K562 (cell line): Measurements from ENCODE around the gene TSPAN12. TPM values are rescaled to one million over a fixed set of nuclear protein-coding genes. Genes with fewer than 3 reads are reported as not detected.
"Not testable (repeated sequence)": the region's sequence is repeated elsewhere in the genome, so short reads cannot be mapped to it uniquely, and the experiment has no call there.

ENCODE experiments used
- ATAC-seq: fragments of 200-7000 bp; cut with Tn5 transposase; 3 replicates; pipeline ENCODE4 v1.9.1; 2020; ENCODE audit warnings: moderate library complexity
- BruUV-seq: library from RNA; stranded (reverse); fragments of 400-500 nt; replicated peaks from 2 replicates; lab custom pipeline; 2021; lab: Mats Ljungman, UMichigan
- CTCF ChIA-PET: fragments of 300-600 bp; formaldehyde crosslinking; extraction: SDS; loops from one replicate; lab custom pipeline; 2021; ENCODE audit warnings: low intra/inter-chr PET ratio; lab: Yijun Ruan, JAX
- POLR2A ChIA-PET: fragments of 300-600, 350-650 bp; sonication (Branson Sonifier 250); formaldehyde crosslinking; extraction: SDS; loops from one replicate; lab custom pipeline; 2021; ENCODE audit warnings: antibody characterized with exemption, inconsistent platforms; lab: Yijun Ruan, JAX
- DNase-seq, 4 experiments: peaks; one replicate each; pipeline versions ENCODE4 v3.0.0 to v3.0.0-alpha.2; 2011 to 2018; ENCODE audit warnings: low spot score in 3 of 4, mixed read lengths in 3 of 4; ENCODE audit errors: extremely low read depth in 1 of 4
- FAIRE-seq: peaks from 2 replicates; lab custom pipeline; 2011; peaks lifted over from hg19 to GRCh38; lab: Jason Lieb, UNC
- H2AFZ ChIP-seq: 2 replicates; pipeline ENCODE4 v1.6.0; 2011; ENCODE audit warnings: low read depth, low read length, control low read depth, inconsistent platforms
- H3K27ac ChIP-seq: fragments of 200-600 bp; 3 replicates; pipeline ENCODE4 v1.8.0; 2011; ENCODE audit warnings: low read depth, mild to moderate bottlenecking, control low read depth, inconsistent platforms, low read length, moderate library complexity, mixed read lengths; ENCODE audit errors: extremely low read depth
- H3K27me3 ChIP-seq, 2 experiments: fragments of 300-600 bp in 1 of 2; 2 replicates in 1 of 2; 3 replicates in 1 of 2; pipeline versions ENCODE4 v1.6.0 to v1.8.0; 2011; ENCODE audit warnings: inconsistent platforms in 2 of 2, low read length in 2 of 2, mild to moderate bottlenecking in 1 of 2, mixed read lengths in 1 of 2, moderate library complexity in 1 of 2; ENCODE audit not compliant: control insufficient read depth in 2 of 2, insufficient read depth in 2 of 2
- H3K36me3 ChIP-seq: fragments of 300-600 bp; 3 replicates; pipeline ENCODE4 v1.8.0; 2011; ENCODE audit warnings: mild to moderate bottlenecking, low read length, inconsistent platforms; ENCODE audit not compliant: control insufficient read depth, insufficient read depth
- H3K4me1 ChIP-seq, 2 experiments: fragments of 200-600 bp in 1 of 2; replicated peaks in 1 of 2; 2 replicates in 1 of 2; 3 replicates in 1 of 2; pipeline versions ENCODE4 v1.5.1 to v1.8.0; 2011; ENCODE audit warnings: inconsistent platforms in 2 of 2, low read length in 2 of 2, mild to moderate bottlenecking in 1 of 2, mixed read lengths in 1 of 2, moderate library complexity in 1 of 2; ENCODE audit not compliant: control insufficient read depth in 2 of 2, insufficient read depth in 2 of 2
- H3K4me2 ChIP-seq: 2 replicates; pipeline ENCODE4 v1.6.1; 2011; ENCODE audit warnings: low read length, control low read depth, inconsistent platforms, mixed read lengths; ENCODE audit not compliant: insufficient read depth
- H3K4me3 ChIP-seq: fragments of 200-600 bp; sonication (generic), shearing (Covaris generic); 2 replicates; pipeline ENCODE4 v1.5.1; 2016; ENCODE audit warnings: control low read depth, inconsistent platforms
- H3K79me2 ChIP-seq: fragments of 200-600 bp; 3 replicates; pipeline ENCODE4 v1.8.0; 2011; ENCODE audit warnings: low read length, inconsistent platforms; ENCODE audit not compliant: control insufficient read depth, insufficient read depth
- H3K9ac ChIP-seq, 2 experiments: 2 replicates each; pipeline versions ENCODE4 v1.6.0 to v1.6.1; 2011; ENCODE audit warnings: low read depth in 2 of 2, low read length in 2 of 2, control low read depth in 1 of 2, inconsistent platforms in 1 of 2, mild to moderate bottlenecking in 1 of 2, mixed read lengths in 1 of 2; ENCODE audit not compliant: insufficient read depth in 1 of 2
- H3K9me1 ChIP-seq: one replicate; pipeline ENCODE4 v1.6.0; 2011; ENCODE audit warnings: inconsistent platforms, mild to moderate bottlenecking, low read length, moderate library complexity; ENCODE audit not compliant: control insufficient read depth, insufficient read depth
- H3K9me3 ChIP-seq: replicated peaks from 2 replicates; pipeline ENCODE4 v1.5.1; 2011; ENCODE audit warnings: low read depth, low read length, inconsistent platforms; ENCODE audit not compliant: control insufficient read depth, insufficient read depth
- H4K20me1 ChIP-seq: replicated peaks from 2 replicates; pipeline ENCODE4 v1.6.1; 2011; ENCODE audit warnings: low read length, inconsistent platforms, mixed read lengths; ENCODE audit not compliant: control insufficient read depth, insufficient read depth
- CREB3L1 ChIP-seq: fragments of 450-650 bp; IDR thresholded peaks from 2 replicates; pipeline ENCODE4 v1.6.1; 2014; ENCODE audit warnings: low read depth, mild to moderate bottlenecking, moderate library complexity, borderline replicate concordance
- HMG20A ChIP-seq: fragments of 450-650 bp; formaldehyde crosslinking; conservative IDR thresholded peaks from 2 replicates; pipeline ENCODE4 v1.4.0; 2020; ENCODE audit warnings: mild to moderate bottlenecking, mixed read lengths
- PREB ChIP-seq: sonication (generic); formaldehyde crosslinking; IDR thresholded peaks from 2 replicates; pipeline ENCODE4 v1.8.1; 2023; ENCODE audit warnings: mild to moderate bottlenecking, missing genetic modification reagents
- SFPQ ChIP-seq: fragments of 200-400 bp; formaldehyde crosslinking; IDR thresholded peaks from 2 replicates; pipeline ENCODE4 v1.6.1; 2017; ENCODE audit warnings: mild to moderate bottlenecking, low read depth, low read length, moderate library complexity
- SIX5 ChIP-seq, 2 experiments: IDR thresholded peaks; 2 replicates each; pipeline ENCODE4 v1.6.1; 2011; ENCODE audit warnings: low read length in 2 of 2, borderline replicate concordance in 1 of 2, low read depth in 1 of 2, mild to moderate bottlenecking in 1 of 2, moderate library complexity in 1 of 2; ENCODE audit not compliant: insufficient read depth in 1 of 2
- SNRNP70 ChIP-seq: fragments of 200-400 bp; formaldehyde crosslinking; optimal IDR thresholded peaks from 2 replicates; pipeline ENCODE3; 2017; ENCODE audit warnings: low read depth, low read length
- TAF7 ChIP-seq: fragments of 450-650 bp; IDR thresholded peaks from 2 replicates; pipeline ENCODE4 v1.6.1; 2016; ENCODE audit warnings: missing genetic modification characterization, missing compliant biosample characterization
- ZFP36 ChIP-seq: fragments of 150-350 bp; IDR thresholded peaks from 2 replicates; pipeline ENCODE4 v1.6.1; 2018; ENCODE audit warnings: low read length, low read depth; ENCODE audit not compliant: partially characterized antibody
- ZNF146 ChIP-seq: IDR thresholded peaks from one replicate; pipeline ENCODE4 v1.6.1; 2018; ENCODE audit warnings: missing compliant biosample characterization; ENCODE audit not compliant: unreplicated experiment
- ZNF764 ChIP-seq: fragments of 250-450 bp; sonication (Bioruptor Pico); IDR thresholded peaks from 2 replicates; pipeline ENCODE4 v1.4.0; 2020; ENCODE audit warnings: low read depth, mild to moderate bottlenecking, moderate library complexity
- WGBS: fragments of 100-300 bp; shearing (Covaris generic); methylation state at CpG from one replicate; pipeline ENCODE4 v1.1.6; 2016; ENCODE audit warnings: low coverage, mixed read lengths; ENCODE audit not compliant: insufficient coverage; ENCODE audit errors: missing lambda C conversion rate; 5-methylcytosine and 5-hydroxymethylcytosine counted together
- in situ Hi-C: fragments of 300-500 bp; cut with MboI; formaldehyde crosslinking; loops from 4 replicates; pipeline ENCODE4 v1.15.0; 2018; ENCODE audit warnings: inconsistent platforms, mixed read lengths
- intact Hi-C: fragments of 100-400 bp; cut with micrococcal nuclease; formaldehyde crosslinking; loops from 2 replicates; pipeline ENCODE4 v1.14.2; 2022
- polyA plus RNA-seq, 8 experiments: library from polyadenylated mRNA; depleted of rRNA in 4 of 8; stranded (reverse) in 5 of 8; unstranded in 3 of 8; fragments of >200 nt; fragmentation: Nextera tagmentation in 2 of 8; fragmentation: Illumina TruSeq in 1 of 8; extraction: Ambion mirVana in 2 of 8; extraction: Trizol in 1 of 8; gene quantifications; 2 replicates each; pipeline versions ENCODE4 v1.2.1 to v1.2.3, GENCODE V29; 2011 to 2014; ENCODE audit warnings: inconsistent platforms in 1 of 8, missing spikeins in 1 of 8
- total RNA-seq, 7 experiments: library from RNA; depleted of rRNA in 6 of 7; stranded (reverse); fragments of >200 nt in 6 of 7; fragmentation: Illumina TruSeq in 2 of 7; extraction: Trizol in 2 of 7; gene quantifications; 2 replicates each; pipeline versions ENCODE4 v1.2.1 to v1.2.3, GENCODE V29; 2011 to 2021; ENCODE audit warnings: low replicate concordance in 1 of 7

TSPAN12 gene
- total and polyA plus RNA-seq, 9 of the 15 experiments (the other 6 are each of a cell fraction or from before 2014, with no cell fraction given): 0.13 to 1.7 (median 0.35) TPM; not detected in 1

GRCh38 chr7:120783273-120783672 lies 74.7 kb downstream of the TSPAN12 start:
- BruUV-seq: no TSS peak
- no peaks in the 10 kb centered on the region for H4K20me1 ChIP-seq
- H3K4me1 ChIP-seq: no peaks in the 10 kb centered on the region
- no peak overlapping the region for H2AFZ ChIP-seq
- TF ChIP-seq PREB (no peak), HMG20A (CRISPR knock-in tag) (no peak), SIX5 (IDR thresholded peaks at IDR 0.05; ENCODE audit: borderline replicate concordance in 1 of 2, insufficient read depth in 1 of 2, low read depth in 1 of 2, low read length in 2 of 2) (no peak), CREB3L1 (no peak), ZNF146 (no peak), ZFP36 (no peak), TAF7 (no peak), ZNF764 (CRISPR knock-in tag) (no peak), SNRNP70 (no peak), SFPQ (no peak)
- intact Hi-C loops (no loop called here), in situ Hi-C loops (loop anchor here (25.0 kb wide), 1 partner anchor 754 kb away; no protein-coding TSS in a partner anchor)
- no peak overlapping the region for H3K9ac ChIP-seq
- ATAC-seq (peak; percentile 49; the same call in 2 of the 3 replicates), FAIRE-seq (no peak), DNase-seq (no peak)
- 2% methylated on average over 6 of the region's 6 CpGs for WGBS
- no peaks in the 10 kb centered on the region for H3K9me1 ChIP-seq
- ChIA-PET CTCF (no interaction called here), POLR2A (interaction anchor here (1.0 to 1.7 kb wide), 3 partner anchors 9 to 324 kb away, joined by 3 to 4 read pairs (median 3); no protein-coding TSS in a partner anchor)
- no peaks in the 10 kb centered on the region for H3K36me3 ChIP-seq
- H3K27ac ChIP-seq: no peak overlapping the region
- no peaks in the 10 kb centered on the region for H3K79me2 ChIP-seq
- peaks cover 11 to 24% of the 10 kb centered on the region in 2 experiments for H3K27me3 ChIP-seq
- no peak overlapping the region for H3K4me2 ChIP-seq
- H3K4me3 ChIP-seq: no peak overlapping the region
- H3K9me3 ChIP-seq: no peaks in the 10 kb centered on the region

- DNase-seq, H3K9me3 ChIP-seq, H3K79me2 ChIP-seq, H4K20me1 ChIP-seq, H3K36me3 ChIP-seq, H3K9me1 ChIP-seq, H3K27ac ChIP-seq, POLR2A ChIA-PET, H3K4me2 ChIP-seq, H3K4me1 ChIP-seq, H3K4me3 ChIP-seq, H3K9ac ChIP-seq, ATAC-seq, FAIRE-seq, BruUV-seq, intact Hi-C loops, H2AFZ ChIP-seq, CTCF ChIA-PET: not testable (repeated sequence)
- H3K27me3 ChIP-seq: peaks cover 11 to 24% of the 10 kb centered on the region in 2 experiments
- in situ Hi-C loops: loop anchor here (25.0 kb wide), 1 partner anchor 755 kb away; no protein-coding TSS in a partner anchor
- 2% methylated on average over 10 of the region's 10 CpGs for WGBS
Observed at GRCh38 chr7:120781924-120782323, 76.0 kb downstream of the TSPAN12 start.
